ENCODE measurements around the gene CMTM3. TPM values are rescaled to one million over a fixed set of nuclear protein-coding genes. Genes with fewer than 3 reads are reported as not detected.

CMTM3 gene
- total RNA-seq, 1 experiment from 2014 or later, result 19.1 TPM

- no peak for TF ChIP-seq FOXJ3 (CRISPR knock-in tag; IDR thresholded peaks at IDR 0.05; ENCODE audit: borderline replicate concordance)
- no peak for TF ChIP-seq KAT7 (CRISPR knock-in tag; IDR thresholded peaks at IDR 0.05; ENCODE audit: borderline replicate concordance)
- no peak for TF ChIP-seq NR3C1 (CRISPR knock-in tag; conservative IDR thresholded peaks at IDR 0.05; ENCODE audit: low read depth)
- no peak for TF ChIP-seq GTF2I (CRISPR knock-in tag; conservative IDR thresholded peaks at IDR 0.05)
- TF ChIP-seq ZNF219 (CRISPR knock-in tag; IDR thresholded peaks at IDR 0.05; ENCODE audit: borderline replicate concordance), result no peak
- TF ChIP-seq E2F1 (CRISPR knock-in tag; IDR thresholded peaks at IDR 0.05), result no peak
- no peak for TF ChIP-seq GABPB1 (CRISPR knock-in tag; IDR thresholded peaks at IDR 0.05)
- TF ChIP-seq CBFB (CRISPR knock-in tag; IDR thresholded peaks at IDR 0.05; ENCODE audit: low read depth), result no peak
- no peak for TF ChIP-seq ZNF121 (CRISPR knock-in tag; IDR thresholded peaks at IDR 0.05)
- TF ChIP-seq, protein P1, sequence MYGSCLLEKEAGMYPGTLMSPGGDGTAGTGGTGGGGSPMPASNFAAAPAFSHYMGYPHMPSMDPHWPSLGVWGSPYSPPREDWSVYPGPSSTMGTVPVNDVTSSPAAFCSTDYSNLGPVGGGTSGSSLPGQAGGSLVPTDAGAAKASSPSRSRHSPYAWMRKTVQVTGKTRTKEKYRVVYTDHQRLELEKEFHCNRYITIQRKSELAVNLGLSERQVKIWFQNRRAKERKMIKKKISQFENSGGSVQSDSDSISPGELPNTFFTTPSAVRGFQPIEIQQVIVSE (CRISPR knock-in tag; IDR thresholded peaks at IDR 0.05; ENCODE audit: borderline replicate concordance), result no peak
- no peak for TF ChIP-seq PREB (CRISPR knock-in tag; IDR thresholded peaks at IDR 0.05; ENCODE audit: borderline replicate concordance)
- no peaks in the 10 kb centered on the region for H3K9me3 Mint-ChIP-seq
- CTCF ChIA-PET, result interaction anchor here (1.1 to 3.4 kb wide), 2 partner anchors 9 to 10 kb away, joined by 3 to 14 read pairs; no protein-coding TSS in a partner anchor
- ATAC-seq (no peak), DNase-seq (ENCODE audit: low spot score) (no peak)
- H3K4me3 Mint-ChIP-seq, result no peak overlapping the region
- no peaks in the 10 kb centered on the region for H3K36me3 Mint-ChIP-seq
- H3K4me1 Mint-ChIP-seq, result peaks cover 4% of the 10 kb centered on the region
- peaks cover 6% of the 10 kb centered on the region; the same call in 1 of the 2 replicates for H3K27me3 Mint-ChIP-seq (ENCODE audit: low read depth)
- no peak overlapping the region for H3K27ac Mint-ChIP-seq
- POLR2A ChIA-PET, result interaction anchor here (0.6 kb wide), 1 partner anchor 1012 kb away, joined by 6 read pairs; no protein-coding TSS in a partner anchor
Measured at GRCh38 chr16:66598111-66598510, 6.4 kb upstream of the CMTM3 start.

GRCh38 chr16:66599726-66600125, 4.8 kb upstream of the CMTM3 start:
- CTCF ChIA-PET, result interaction anchor here (3.4 kb wide), 1 partner anchor 8 kb away, joined by 14 read pairs; no protein-coding TSS in a partner anchor
- H3K27me3 Mint-ChIP-seq (ENCODE audit: low read depth), result peaks cover 6% of the 10 kb centered on the region; the same call in 1 of the 2 replicates

More at GRCh38 chr16:66599726-66600125, 4.8 kb upstream of the CMTM3 start:
- no peaks in the 10 kb centered on the region for H3K36me3 Mint-ChIP-seq
- no peaks in the 10 kb centered on the region for H3K9me3 Mint-ChIP-seq
- TF ChIP-seq PRRX2 (CRISPR knock-in tag; IDR thresholded peaks at IDR 0.05), result no peak
- no peak for TF ChIP-seq ZNF138 (CRISPR knock-in tag; conservative IDR thresholded peaks at IDR 0.05)
- TF ChIP-seq ZNF263 (CRISPR knock-in tag; IDR thresholded peaks at IDR 0.05; ENCODE audit: low read depth), result no peak
- TF ChIP-seq, protein P2, sequence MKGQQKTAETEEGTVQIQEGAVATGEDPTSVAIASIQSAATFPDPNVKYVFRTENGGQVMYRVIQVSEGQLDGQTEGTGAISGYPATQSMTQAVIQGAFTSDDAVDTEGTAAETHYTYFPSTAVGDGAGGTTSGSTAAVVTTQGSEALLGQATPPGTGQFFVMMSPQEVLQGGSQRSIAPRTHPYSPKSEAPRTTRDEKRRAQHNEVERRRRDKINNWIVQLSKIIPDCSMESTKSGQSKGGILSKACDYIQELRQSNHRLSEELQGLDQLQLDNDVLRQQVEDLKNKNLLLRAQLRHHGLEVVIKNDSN (CRISPR knock-in tag; IDR thresholded peaks at IDR 0.05), result no peak
- TF ChIP-seq ZNF317 (CRISPR knock-in tag; IDR thresholded peaks at IDR 0.05; ENCODE audit: borderline replicate concordance, low read depth), result no peak
- TF ChIP-seq TEAD1 (CRISPR knock-in tag; IDR thresholded peaks at IDR 0.05), result no peak
- TF ChIP-seq HMGA2 (CRISPR knock-in tag; IDR thresholded peaks at IDR 0.05), result no peak
- TF ChIP-seq ZNF232 (CRISPR knock-in tag; IDR thresholded peaks at IDR 0.05), result no peak
- no peak for TF ChIP-seq FOXP4 (CRISPR knock-in tag; IDR thresholded peaks at IDR 0.05)
- DNase-seq (ENCODE audit: low spot score) (no peak), ATAC-seq (no peak)
- no peak overlapping the region for H3K27ac Mint-ChIP-seq
- POLR2A ChIA-PET, result interaction anchor here (0.6 kb wide), 1 partner anchor 101 kb away, joined by 8 read pairs; no protein-coding TSS in a partner anchor
- H3K4me1 Mint-ChIP-seq, result peaks cover 10% of the 10 kb centered on the region
- H3K4me3 Mint-ChIP-seq, result no peak overlapping the region
